HG03103 (cell line): ENCODE results near the gene DNAH14.

ENCODE experiments used
- ATAC-seq: cut with Tn5 transposase; IDR thresholded peaks from one replicate; pipeline ENCODE4 v1.9.1; 2021; ENCODE audit warnings: low read depth; ENCODE audit not compliant: unreplicated experiment

DNAH14 gene

DNA sequence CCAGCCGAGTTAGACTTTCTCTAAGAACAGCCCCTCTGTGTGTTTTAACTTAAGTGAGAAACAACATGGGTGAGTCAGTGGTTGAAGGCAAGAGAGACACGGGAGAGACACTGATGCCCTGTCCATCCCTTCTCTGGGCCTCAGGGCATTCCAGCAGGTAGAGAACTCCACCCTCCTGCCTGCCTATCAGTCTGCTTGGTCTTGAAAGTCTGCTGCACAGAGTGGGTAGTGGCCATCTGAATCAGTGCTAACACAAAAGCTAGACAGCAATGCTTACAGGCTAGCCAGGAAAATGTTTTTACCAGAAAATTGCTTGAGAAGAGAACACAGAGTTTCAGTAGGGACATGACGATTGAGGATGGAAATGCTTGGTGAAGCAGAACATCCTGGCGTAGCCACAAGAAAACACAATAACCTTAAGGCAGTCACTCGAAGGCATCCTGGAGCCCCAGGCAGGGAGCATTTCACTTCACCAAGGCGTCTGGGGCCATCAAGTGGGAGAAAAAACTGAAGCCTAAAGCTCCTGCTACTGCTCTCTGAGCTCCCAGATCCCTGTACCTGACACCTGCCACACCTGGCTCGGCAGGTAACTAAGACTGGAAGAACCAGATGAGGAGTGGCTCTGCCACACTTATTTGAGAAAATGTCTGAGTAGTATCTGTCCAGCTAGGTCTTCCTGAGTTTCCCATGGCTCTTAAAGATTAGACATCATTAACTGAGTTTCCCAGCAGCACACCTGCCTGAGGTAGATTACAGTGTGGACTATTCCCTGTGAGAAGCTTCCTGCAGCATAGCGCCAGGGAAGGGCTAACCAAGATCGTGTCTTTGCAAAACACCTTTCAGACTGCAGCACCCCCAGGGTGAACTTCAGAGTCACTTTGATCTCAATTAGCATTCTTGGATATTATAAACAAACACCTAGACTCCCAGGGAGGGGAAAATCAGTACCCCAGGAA lies 516.4 kb downstream of the DNAH14 start:
- no peak for ATAC-seq

DNA sequence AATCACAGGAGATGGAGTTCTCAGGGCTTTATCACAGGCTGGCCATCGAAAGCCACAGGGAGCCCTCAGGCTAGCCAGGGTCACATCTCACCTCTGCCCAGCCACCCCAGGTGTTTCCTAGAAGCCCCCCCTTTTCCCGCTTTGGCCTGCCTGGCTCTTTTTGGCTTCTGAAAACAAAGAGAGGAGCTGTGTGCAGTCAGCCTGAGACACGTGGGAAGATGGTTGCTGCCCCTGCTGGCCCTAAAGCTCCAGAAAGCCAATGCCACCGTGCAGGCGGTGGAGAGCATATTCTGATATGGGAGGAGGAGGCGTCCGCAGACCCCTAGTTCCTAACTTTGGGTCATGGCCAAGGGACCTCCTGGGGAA lies 517.1 kb downstream of the DNAH14 start:
- ATAC-seq = no peak

GRCh38 chr1:225446981-225447615 lies 517.6 kb downstream of the DNAH14 start:
- ATAC-seq = no peak

- ATAC-seq = no peak
These were observed 518.2 kb downstream of the DNAH14 start for GRCh38 chr1:225447650-225448089.

DNA sequence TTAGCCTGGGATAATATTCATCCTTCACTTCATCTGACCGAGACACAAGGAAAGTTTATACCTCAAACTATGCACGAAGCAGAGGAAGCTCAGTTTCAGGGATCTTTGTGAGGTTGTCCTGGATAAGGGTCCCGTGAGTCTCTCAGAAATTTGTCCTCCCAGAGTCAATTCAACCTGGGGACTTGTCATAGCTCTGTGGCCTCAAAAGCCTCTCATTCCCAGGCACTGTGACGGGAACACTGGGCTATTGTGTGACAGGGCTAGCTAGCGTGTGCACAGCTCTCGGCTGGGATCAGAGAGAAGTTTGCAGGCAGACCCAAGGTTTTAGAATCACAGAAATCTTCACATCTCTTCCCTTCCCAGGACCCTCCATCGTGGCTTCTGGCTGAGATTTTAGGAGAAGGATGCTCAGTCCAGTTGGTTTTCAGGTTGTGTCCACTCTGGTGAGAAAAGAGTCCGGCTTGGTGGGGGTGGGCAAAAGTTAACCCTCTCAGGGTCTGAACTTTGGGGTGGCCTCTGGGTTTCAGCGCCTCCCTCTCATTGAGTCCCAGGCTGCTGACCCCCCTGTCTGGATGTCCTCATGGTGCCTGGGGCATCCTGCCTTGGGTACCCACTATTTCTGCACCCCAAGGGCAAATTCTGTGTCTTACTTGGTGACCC lies 518.8 kb downstream of the DNAH14 start:
- no peak for ATAC-seq
